ENCODE results near the gene SCMH1. TPM values are rescaled to one million over a fixed set of nuclear protein-coding genes. Genes with fewer than 3 reads are reported as not detected.

SCMH1 gene
- total RNA-seq, 1 donor from 2014 or later = 28.0 TPM

- Mint-ChIP-seq H3K4me3 (peak overlapping the region; percentile 58), H3K4me1 (peaks cover 34% of the 10 kb centered on the region), H3K36me3 (ENCODE audit: low read depth) (peaks cover 31% of the 10 kb centered on the region), H3K27me3 (no peaks in the 10 kb centered on the region), H3K27ac (no peak overlapping the region), H3K9me3 (peaks cover 8% of the 10 kb centered on the region)
- ChIA-PET CTCF (no interaction called here), POLR2A (no interaction called here)
- ATAC-seq (ENCODE audit: low read depth) = no peak
- TF ChIP-seq, protein P1, sequence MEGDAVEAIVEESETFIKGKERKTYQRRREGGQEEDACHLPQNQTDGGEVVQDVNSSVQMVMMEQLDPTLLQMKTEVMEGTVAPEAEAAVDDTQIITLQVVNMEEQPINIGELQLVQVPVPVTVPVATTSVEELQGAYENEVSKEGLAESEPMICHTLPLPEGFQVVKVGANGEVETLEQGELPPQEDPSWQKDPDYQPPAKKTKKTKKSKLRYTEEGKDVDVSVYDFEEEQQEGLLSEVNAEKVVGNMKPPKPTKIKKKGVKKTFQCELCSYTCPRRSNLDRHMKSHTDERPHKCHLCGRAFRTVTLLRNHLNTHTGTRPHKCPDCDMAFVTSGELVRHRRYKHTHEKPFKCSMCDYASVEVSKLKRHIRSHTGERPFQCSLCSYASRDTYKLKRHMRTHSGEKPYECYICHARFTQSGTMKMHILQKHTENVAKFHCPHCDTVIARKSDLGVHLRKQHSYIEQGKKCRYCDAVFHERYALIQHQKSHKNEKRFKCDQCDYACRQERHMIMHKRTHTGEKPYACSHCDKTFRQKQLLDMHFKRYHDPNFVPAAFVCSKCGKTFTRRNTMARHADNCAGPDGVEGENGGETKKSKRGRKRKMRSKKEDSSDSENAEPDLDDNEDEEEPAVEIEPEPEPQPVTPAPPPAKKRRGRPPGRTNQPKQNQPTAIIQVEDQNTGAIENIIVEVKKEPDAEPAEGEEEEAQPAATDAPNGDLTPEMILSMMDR (IDR thresholded peaks at IDR 0.05) = no peak
- intact Hi-C loops (cut with micrococcal nuclease) = no loop called here
- DNase-seq = no peak
Measured at GRCh38 chr1:41171266-41171874, 70.7 kb downstream of the SCMH1 start.

DNA sequence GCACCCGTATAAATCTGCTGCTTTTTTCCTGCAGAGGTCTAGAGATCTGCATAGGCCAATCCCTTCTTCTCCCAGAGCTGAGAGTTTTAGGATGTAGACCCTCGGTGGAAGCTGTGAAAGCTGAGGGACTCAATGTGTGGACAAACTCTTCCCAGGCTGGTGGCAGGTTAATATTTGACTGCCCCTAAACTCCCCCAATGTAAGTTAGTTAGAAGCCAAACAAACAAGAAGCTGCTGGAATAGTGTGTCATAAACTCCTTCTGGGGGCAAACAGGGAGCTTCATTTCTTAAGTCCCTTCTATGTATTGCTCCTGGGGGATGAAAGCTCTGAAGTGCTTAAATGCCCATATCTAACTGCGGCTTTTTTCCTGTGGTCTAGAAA lies 72.3 kb downstream of the SCMH1 start:
- Mint-ChIP-seq H3K36me3 (ENCODE audit: low read depth) (peaks cover 26% of the 10 kb centered on the region), H3K27ac (no peak overlapping the region), H3K4me3 (no peak overlapping the region), H3K4me1 (peaks cover 34% of the 10 kb centered on the region), H3K27me3 (no peaks in the 10 kb centered on the region), H3K9me3 (peaks cover 8% of the 10 kb centered on the region)
- intact Hi-C loops (cut with micrococcal nuclease) = no loop called here
- DNase-seq = no peak
- POLR2A ChIA-PET = no interaction called here
- no peak for ATAC-seq (ENCODE audit: low read depth)
- CTCF ChIA-PET = no interaction called here
- TF ChIP-seq, protein P1 (IDR thresholded peaks at IDR 0.05) = no peak

DNA sequence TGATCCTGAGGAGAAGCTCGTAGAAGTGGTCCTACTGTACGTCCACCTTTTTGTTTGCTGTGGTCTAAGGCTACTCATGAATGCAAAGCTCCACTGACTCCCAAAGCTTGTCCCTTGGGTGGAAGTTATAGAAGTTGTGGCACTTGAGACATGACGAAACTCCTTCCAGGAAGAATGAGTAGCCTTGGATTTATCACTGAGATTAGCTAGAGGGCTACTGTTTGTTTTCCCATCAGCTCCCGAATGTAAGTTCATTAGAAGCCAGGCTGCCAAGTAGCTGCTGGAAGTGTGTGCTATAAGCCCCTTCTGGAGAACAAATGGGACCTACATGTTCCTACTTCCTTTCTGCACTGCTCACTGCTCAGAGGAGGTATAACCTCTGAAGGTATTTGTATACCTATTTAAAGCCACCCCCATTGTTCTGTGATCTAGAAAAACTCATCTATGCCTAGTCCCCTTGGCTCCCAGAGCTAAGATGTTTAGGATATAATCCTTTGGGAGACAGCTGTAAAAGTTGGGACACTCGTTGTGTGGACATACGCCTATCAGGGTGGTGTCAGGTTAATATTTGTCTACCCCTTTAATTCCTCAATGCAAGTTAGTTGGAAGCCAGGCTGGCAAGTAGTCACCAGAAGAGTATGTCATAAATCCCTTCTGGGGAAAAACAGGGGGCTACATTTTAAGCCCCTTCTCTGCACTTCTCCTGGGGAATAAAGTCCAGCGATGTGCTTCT lies 72.9 kb downstream of the SCMH1 start:
- ChIA-PET POLR2A (no interaction called here), CTCF (no interaction called here)
- intact Hi-C loops (cut with micrococcal nuclease) = no loop called here
- H3K36me3 Mint-ChIP-seq (ENCODE audit: low read depth) = peaks cover 24% of the 10 kb centered on the region
- no peaks in the 10 kb centered on the region for H3K27me3 Mint-ChIP-seq
- peaks cover 8% of the 10 kb centered on the region for H3K9me3 Mint-ChIP-seq
- no peak for ATAC-seq (ENCODE audit: low read depth)
- H3K27ac Mint-ChIP-seq = no peak overlapping the region
- no peak for DNase-seq
- H3K4me3 Mint-ChIP-seq = no peak overlapping the region
- TF ChIP-seq, protein P1 (IDR thresholded peaks at IDR 0.05) = no peak
- H3K4me1 Mint-ChIP-seq = peaks cover 33% of the 10 kb centered on the region

DNA sequence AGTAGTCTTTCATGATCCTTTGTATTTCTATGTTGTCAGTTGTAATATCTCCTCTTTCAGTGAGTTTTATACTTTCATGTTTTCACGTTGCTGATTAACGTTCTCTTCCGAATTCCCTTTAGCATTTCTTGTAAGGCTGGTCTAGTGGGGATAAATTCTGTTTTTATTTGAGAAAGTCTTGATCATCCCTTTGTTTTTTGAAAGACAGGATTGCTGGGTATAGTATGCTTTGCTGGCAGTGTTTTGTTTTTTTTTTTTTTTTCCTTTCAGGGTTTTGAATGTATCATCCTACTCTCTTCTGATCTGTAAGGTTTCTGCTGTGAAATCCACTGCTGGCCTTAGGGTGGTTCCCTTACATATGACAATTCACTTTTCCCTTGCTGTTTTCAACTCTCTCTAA lies 74.4 kb downstream of the SCMH1 start:
- POLR2A ChIA-PET = no interaction called here
- CTCF ChIA-PET = no interaction called here

GRCh38 chr1:41164727-41165126 lies 77.4 kb downstream of the SCMH1 start:
- Mint-ChIP-seq H3K4me3 (no peak overlapping the region), H3K9me3 (peaks cover 5% of the 10 kb centered on the region), H3K27me3 (no peaks in the 10 kb centered on the region), H3K27ac (no peak overlapping the region), H3K4me1 (no peaks in the 10 kb centered on the region), H3K36me3 (ENCODE audit: low read depth) (peaks cover 35% of the 10 kb centered on the region)
- TF ChIP-seq, protein P1 (IDR thresholded peaks at IDR 0.05) = no peak
- intact Hi-C loops (cut with micrococcal nuclease) = no loop called here
- ATAC-seq (ENCODE audit: low read depth) (no peak), DNase-seq (no peak)
- POLR2A ChIA-PET = no interaction called here
- CTCF ChIA-PET = no interaction called here

More for the DNA sequence above, 74.4 kb downstream of the SCMH1 start:
- DNase-seq (no peak), ATAC-seq (ENCODE audit: low read depth) (no peak)
- peaks cover 24% of the 10 kb centered on the region for H3K36me3 Mint-ChIP-seq (ENCODE audit: low read depth)
- TF ChIP-seq, protein P1 (IDR thresholded peaks at IDR 0.05) = no peak
- H3K4me3 Mint-ChIP-seq = no peak overlapping the region
- no peaks in the 10 kb centered on the region for H3K27me3 Mint-ChIP-seq
- peaks cover 23% of the 10 kb centered on the region for H3K4me1 Mint-ChIP-seq
- H3K27ac Mint-ChIP-seq = no peak overlapping the region
- intact Hi-C loops (cut with micrococcal nuclease) = no loop called here
- peaks cover 8% of the 10 kb centered on the region for H3K9me3 Mint-ChIP-seq

Data from activated B cell treated with CpG ODN at 0.5 μM for 24 hours (primary cell).